Activated T-cell treated with anti-CD3 and anti-CD28 coated beads, Interleukin-2, amount 50 U/mL, for 24 hours (primary cell): Measurements from ENCODE around the gene WDR48.
"Not testable (repeated sequence)": the region's sequence is repeated elsewhere in the genome, so short reads cannot be mapped to it uniquely, and the experiment has no call there.

Experiments
- DNase-seq: peaks from one replicate; pipeline ENCODE4 v3.0.0-alpha.2; 2020
- H3K27ac Mint-ChIP-seq: 2 replicates; pipeline ENCODE4 v1.8.0; 2020; ENCODE audit warnings: mild to moderate bottlenecking, mixed read lengths
- H3K27me3 Mint-ChIP-seq: 2 replicates; pipeline ENCODE4 v1.8.0; 2020; ENCODE audit warnings: mixed read lengths
- H3K36me3 Mint-ChIP-seq: 2 replicates; pipeline ENCODE4 v1.8.0; 2020; ENCODE audit warnings: low read depth, mixed read lengths
- H3K4me1 Mint-ChIP-seq: 2 replicates; pipeline ENCODE4 v1.8.0; 2020; ENCODE audit warnings: low read depth, mixed read lengths
- H3K4me3 Mint-ChIP-seq: 2 replicates; pipeline ENCODE4 v1.8.0; 2020; ENCODE audit warnings: mild to moderate bottlenecking, moderate library complexity, mixed read lengths
- H3K9me3 Mint-ChIP-seq: 2 replicates; pipeline ENCODE4 v1.8.0; 2020; ENCODE audit warnings: mixed read lengths

WDR48 gene

GRCh38 chr3:39038165-39038564 lies 13.7 kb upstream of the WDR48 start:
- no peak for DNase-seq

GRCh38 chr3:39050029-39050428 lies 1.8 kb upstream of the WDR48 start:
- Mint-ChIP-seq H3K4me1 (peaks cover 43% of the 10 kb centered on the region), H3K36me3 (peaks cover 8% of the 10 kb centered on the region), H3K27ac (peak overlapping the region; percentile 3), H3K9me3 (no peaks in the 10 kb centered on the region), H3K27me3 (no peaks in the 10 kb centered on the region), H3K4me3 (no peak overlapping the region)
- DNase-seq = no peak

More at GRCh38 chr3:39038165-39038564, 13.7 kb upstream of the WDR48 start:
- H3K27ac Mint-ChIP-seq = no peak overlapping the region
- peaks cover 7% of the 10 kb centered on the region for H3K9me3 Mint-ChIP-seq
- no peaks in the 10 kb centered on the region for H3K27me3 Mint-ChIP-seq
- no peaks in the 10 kb centered on the region for H3K36me3 Mint-ChIP-seq
- H3K4me1 Mint-ChIP-seq = peaks cover 10% of the 10 kb centered on the region
- no peak overlapping the region for H3K4me3 Mint-ChIP-seq

GRCh38 chr3:39052583-39052982 lies 767 bp downstream of the WDR48 start:
- peaks cover 8% of the 10 kb centered on the region for H3K36me3 Mint-ChIP-seq
- no peaks in the 10 kb centered on the region for H3K27me3 Mint-ChIP-seq
- H3K27ac Mint-ChIP-seq = peak overlapping the region; percentile 97
- peak overlapping the region; percentile 90 for H3K4me3 Mint-ChIP-seq
- DNase-seq = no peak
- H3K9me3 Mint-ChIP-seq = no peaks in the 10 kb centered on the region
- H3K4me1 Mint-ChIP-seq = peaks cover 60% of the 10 kb centered on the region

GRCh38 chr3:39053696-39054095 lies 1.9 kb downstream of the WDR48 start:
- Mint-ChIP-seq H3K4me1 (peaks cover 65% of the 10 kb centered on the region), H3K4me3 (no peak overlapping the region), H3K27ac (no peak overlapping the region), H3K9me3 (no peaks in the 10 kb centered on the region), H3K36me3 (peaks cover 8% of the 10 kb centered on the region), H3K27me3 (no peaks in the 10 kb centered on the region)
- DNase-seq = no peak

- no peaks in the 10 kb centered on the region for H3K9me3 Mint-ChIP-seq
- DNase-seq = no peak
- H3K36me3 Mint-ChIP-seq = peaks cover 10% of the 10 kb centered on the region
- H3K4me1 Mint-ChIP-seq = peaks cover 61% of the 10 kb centered on the region
- H3K27me3 Mint-ChIP-seq = no peaks in the 10 kb centered on the region
- H3K27ac Mint-ChIP-seq = peak overlapping the region; percentile 80
- H3K4me3 Mint-ChIP-seq = peak overlapping the region; percentile 30
These were observed 4.3 kb downstream of the WDR48 start for GRCh38 chr3:39056151-39056550.

- not testable (repeated sequence) for DNase-seq, H3K27me3 Mint-ChIP-seq, H3K27ac Mint-ChIP-seq, H3K4me3 Mint-ChIP-seq, H3K9me3 Mint-ChIP-seq
- Mint-ChIP-seq H3K4me1 (peaks cover 51% of the 10 kb centered on the region), H3K36me3 (peaks cover 18% of the 10 kb centered on the region)
These were observed 9.4 kb downstream of the WDR48 start for GRCh38 chr3:39061228-39061627.

GRCh38 chr3:39062180-39062579 lies 10.4 kb downstream of the WDR48 start:
- H3K27ac Mint-ChIP-seq = peak overlapping the region; percentile 49
- peaks cover 41% of the 10 kb centered on the region for H3K4me1 Mint-ChIP-seq
- H3K4me3 Mint-ChIP-seq = no peak overlapping the region
- DNase-seq = no peak
- H3K27me3 Mint-ChIP-seq = no peaks in the 10 kb centered on the region
- H3K9me3 Mint-ChIP-seq = no peaks in the 10 kb centered on the region
- H3K36me3 Mint-ChIP-seq = peaks cover 27% of the 10 kb centered on the region

GRCh38 chr3:39063143-39063542 lies 11.3 kb downstream of the WDR48 start:
- DNase-seq = no peak
- Mint-ChIP-seq H3K27me3 (no peaks in the 10 kb centered on the region), H3K9me3 (no peaks in the 10 kb centered on the region), H3K4me3 (no peak overlapping the region), H3K27ac (no peak overlapping the region), H3K36me3 (peaks cover 34% of the 10 kb centered on the region), H3K4me1 (peaks cover 40% of the 10 kb centered on the region)

GRCh38 chr3:39064646-39065045 lies 12.8 kb downstream of the WDR48 start:
- Mint-ChIP-seq H3K27me3 (no peaks in the 10 kb centered on the region), H3K9me3 (no peaks in the 10 kb centered on the region), H3K27ac (peak overlapping the region; percentile 46), H3K36me3 (peaks cover 45% of the 10 kb centered on the region), H3K4me3 (no peak overlapping the region), H3K4me1 (peaks cover 29% of the 10 kb centered on the region)
- DNase-seq = no peak

GRCh38 chr3:39065197-39065596 lies 13.4 kb downstream of the WDR48 start:
- Mint-ChIP-seq H3K27ac (peak overlapping the region; percentile 46), H3K4me1 (peaks cover 29% of the 10 kb centered on the region), H3K4me3 (no peak overlapping the region), H3K36me3 (peaks cover 50% of the 10 kb centered on the region), H3K9me3 (no peaks in the 10 kb centered on the region), H3K27me3 (no peaks in the 10 kb centered on the region)
- DNase-seq = no peak

GRCh38 chr3:39067286-39067685 lies 15.5 kb downstream of the WDR48 start:
- H3K4me3 Mint-ChIP-seq = no peak overlapping the region
- no peaks in the 10 kb centered on the region for H3K27me3 Mint-ChIP-seq
- no peaks in the 10 kb centered on the region for H3K9me3 Mint-ChIP-seq
- DNase-seq = no peak
- peaks cover 17% of the 10 kb centered on the region for H3K4me1 Mint-ChIP-seq
- peak overlapping the region; percentile 31 for H3K27ac Mint-ChIP-seq
- H3K36me3 Mint-ChIP-seq = peaks cover 68% of the 10 kb centered on the region

GRCh38 chr3:39068556-39068955 lies 16.7 kb downstream of the WDR48 start:
- Mint-ChIP-seq H3K27ac (no peak overlapping the region), H3K4me1 (peaks cover 9% of the 10 kb centered on the region), H3K4me3 (no peak overlapping the region), H3K36me3 (peaks cover 77% of the 10 kb centered on the region), H3K27me3 (no peaks in the 10 kb centered on the region), H3K9me3 (no peaks in the 10 kb centered on the region)
- DNase-seq = no peak

- H3K9me3 Mint-ChIP-seq = no peaks in the 10 kb centered on the region
- H3K27me3 Mint-ChIP-seq = no peaks in the 10 kb centered on the region
- peak overlapping the region; percentile 20 for H3K27ac Mint-ChIP-seq
- no peak for DNase-seq
- peaks cover 75% of the 10 kb centered on the region for H3K36me3 Mint-ChIP-seq
- no peak overlapping the region for H3K4me3 Mint-ChIP-seq
- peaks cover 9% of the 10 kb centered on the region for H3K4me1 Mint-ChIP-seq
These were observed 24.1 kb downstream of the WDR48 start for GRCh38 chr3:39075910-39076309.

GRCh38 chr3:39079530-39079929 lies 27.7 kb downstream of the WDR48 start:
- Mint-ChIP-seq H3K27me3 (no peaks in the 10 kb centered on the region), H3K36me3 (peaks cover 69% of the 10 kb centered on the region), H3K4me3 (no peak overlapping the region), H3K9me3 (no peaks in the 10 kb centered on the region), H3K4me1 (peaks cover 27% of the 10 kb centered on the region), H3K27ac (no peak overlapping the region)
- DNase-seq = no peak

GRCh38 chr3:39080026-39080425 lies 28.2 kb downstream of the WDR48 start:
- Mint-ChIP-seq H3K27ac (no peak overlapping the region), H3K9me3 (no peaks in the 10 kb centered on the region), H3K4me3 (no peak overlapping the region), H3K27me3 (no peaks in the 10 kb centered on the region), H3K4me1 (peaks cover 26% of the 10 kb centered on the region), H3K36me3 (peaks cover 66% of the 10 kb centered on the region)
- DNase-seq = no peak

- H3K36me3 Mint-ChIP-seq = peaks cover 67% of the 10 kb centered on the region
- H3K27me3 Mint-ChIP-seq = no peaks in the 10 kb centered on the region
- peaks cover 18% of the 10 kb centered on the region for H3K4me1 Mint-ChIP-seq
- peak overlapping the region; percentile 82 for H3K27ac Mint-ChIP-seq
- H3K4me3 Mint-ChIP-seq = no peak overlapping the region
- no peak for DNase-seq
- no peaks in the 10 kb centered on the region for H3K9me3 Mint-ChIP-seq
These were observed 31.0 kb downstream of the WDR48 start for GRCh38 chr3:39082666-39083313.
